Keratinocyte (primary cell): ENCODE results near the gene SEMA4D. TPM values are rescaled to one million over a fixed set of nuclear protein-coding genes. Genes with fewer than 3 reads are reported as not detected.

Source experiments
- DNase-seq: peaks from one replicate; pipeline ENCODE4 v3.0.0-alpha.2; 2011; ENCODE audit warnings: low read depth, missing footprints, low spot score
- FAIRE-seq: peaks from 2 replicates; lab custom pipeline; 2011; peaks lifted over from hg19 to GRCh38; lab: Jason Lieb, UNC
- H2AFZ ChIP-seq: 2 replicates; pipeline ENCODE4 v1.6.0; 2012; ENCODE audit warnings: low read length, control low read depth, inconsistent platforms; ENCODE audit not compliant: control insufficient read depth
- H3K27ac ChIP-seq: 2 replicates; pipeline ENCODE4 v1.5.1; 2011; ENCODE audit warnings: low read length; ENCODE audit not compliant: control insufficient read depth, insufficient read depth
- H3K27me3 ChIP-seq: 3 replicates; pipeline ENCODE4 v1.6.0; 2011; ENCODE audit warnings: low read length; ENCODE audit not compliant: control insufficient read depth, insufficient read depth; ENCODE audit errors: extremely low read depth
- H3K36me3 ChIP-seq, 2 experiments: 2 replicates in 1 of 2; 3 replicates in 1 of 2; pipeline ENCODE4 v1.5.1; 2011; ENCODE audit warnings: low read length in 2 of 2, mild to moderate bottlenecking in 1 of 2; ENCODE audit not compliant: control insufficient read depth in 2 of 2, insufficient read depth in 2 of 2; ENCODE audit errors: extremely low read depth in 1 of 2
- H3K4me1 ChIP-seq: 3 replicates; pipeline ENCODE4 v1.5.1; 2011; ENCODE audit warnings: low read length; ENCODE audit not compliant: control insufficient read depth, insufficient read depth; ENCODE audit errors: extremely low read depth
- H3K4me2 ChIP-seq: 3 replicates; pipeline ENCODE4 v1.6.0; 2011; ENCODE audit warnings: low read depth, low read length; ENCODE audit not compliant: control insufficient read depth, insufficient read depth; ENCODE audit errors: extremely low read depth
- H3K4me3 ChIP-seq, 3 experiments: fragments of 200-600 bp in 1 of 3; sonication (generic) in 1 of 3; 2 replicates in 2 of 3; 3 replicates in 1 of 3; pipeline ENCODE4 v1.5.1; 2011 to 2016; ENCODE audit warnings: low read length in 3 of 3, mild to moderate bottlenecking in 3 of 3, control low read depth in 2 of 3, inconsistent platforms in 1 of 3, low read depth in 1 of 3, mixed read lengths in 1 of 3, mixed run types in 1 of 3, moderate library complexity in 1 of 3; ENCODE audit not compliant: control insufficient read depth in 2 of 3, insufficient read depth in 2 of 3; ENCODE audit errors: extremely low read depth in 1 of 3
- H3K79me2 ChIP-seq: 2 replicates; pipeline ENCODE4 v1.6.0; 2012; ENCODE audit warnings: low read length; ENCODE audit not compliant: control insufficient read depth, insufficient read depth
- H3K9ac ChIP-seq: 3 replicates; pipeline ENCODE4 v1.6.0; 2011; ENCODE audit warnings: low read length; ENCODE audit not compliant: control insufficient read depth, insufficient read depth; ENCODE audit errors: extremely low read depth
- H3K9me1 ChIP-seq: 3 replicates; pipeline ENCODE4 v1.6.0; 2011; ENCODE audit warnings: low read length; ENCODE audit not compliant: control insufficient read depth, insufficient read depth; ENCODE audit errors: extremely low read depth
- H3K9me3 ChIP-seq: 2 replicates; pipeline ENCODE4 v1.5.1; 2012; ENCODE audit warnings: low read depth, low read length; ENCODE audit not compliant: control insufficient read depth
- H4K20me1 ChIP-seq: 3 replicates; pipeline ENCODE4 v1.6.0; 2011; ENCODE audit warnings: low read length; ENCODE audit not compliant: control insufficient read depth, insufficient read depth; ENCODE audit errors: extremely low read depth
- CTCF ChIP-seq, 3 experiments: IDR thresholded peaks in 1 of 3; conservative IDR thresholded peaks in 1 of 3; optimal IDR thresholded peaks in 1 of 3; 2 replicates in 2 of 3; 3 replicates in 1 of 3; pipeline versions ENCODE3 to v1.5.1; 2011; ENCODE audit warnings: low read length in 3 of 3, mild to moderate bottlenecking in 3 of 3, moderate library complexity in 2 of 3, control low read depth in 1 of 3, inconsistent platforms in 1 of 3; ENCODE audit not compliant: insufficient read depth in 2 of 3; ENCODE audit errors: extremely low read depth in 1 of 3
- EZH2 ChIP-seq: IDR thresholded peaks from one replicate; pipeline ENCODE4 v1.6.1; 2012; ENCODE audit warnings: inconsistent platforms, mild to moderate bottlenecking, low read length, moderate library complexity
- dilution Hi-C: fragments of 300-500 bp; cut with MboI; formaldehyde crosslinking; loops from one replicate; pipeline ENCODE4 v1.7.0; 2020; ENCODE audit warnings: low sequenced_read_pairs; ENCODE audit not compliant: extremely low pct_ligation_motif_present
- polyA plus RNA-seq, 5 experiments: library from polyadenylated mRNA; depleted of rRNA in 3 of 5; stranded (reverse) in 3 of 5; stranded (forward) in 1 of 5; unstranded in 1 of 5; fragments of >200 nt; gene quantifications; 1 replicate in 1 of 5; 2 replicates in 3 of 5; 3 replicates in 1 of 5; pipeline versions ENCODE4 v1.2.1 to v1.2.3, GENCODE V29; 2011 to 2012; ENCODE audit warnings: missing spikeins in 2 of 5, low read depth in 1 of 5, low replicate concordance in 1 of 5

SEMA4D gene
- polyA plus RNA-seq, 1 donor (not counting 4 experiments of a cell fraction or from before 2014, with no cell fraction given), result 0.43 TPM

- dilution Hi-C loops, result no loop called here
- no peak overlapping the region for H3K27ac ChIP-seq
- H2AFZ ChIP-seq, result no peak overlapping the region
- no peak overlapping the region for H3K9ac ChIP-seq
- no peaks in the 10 kb centered on the region for H4K20me1 ChIP-seq
- H3K36me3 ChIP-seq, result no peaks in the 10 kb centered on the region
- no peak overlapping the region for H3K4me2 ChIP-seq
- no peaks in the 10 kb centered on the region for H3K27me3 ChIP-seq
- H3K9me3 ChIP-seq, result no peaks in the 10 kb centered on the region
- no peaks in the 10 kb centered on the region for H3K79me2 ChIP-seq
- DNase-seq, result no peak
- no peak overlapping the region for H3K4me3 ChIP-seq
- no peaks in the 10 kb centered on the region for H3K9me1 ChIP-seq
- no peaks in the 10 kb centered on the region for H3K4me1 ChIP-seq
- no peak for FAIRE-seq
- no peak for TF ChIP-seq CTCF (optimal IDR thresholded peaks at IDR 0.05 in 1 of 3, IDR thresholded peaks at IDR 0.05 in 1 of 3, conservative IDR thresholded peaks at IDR 0.05 in 1 of 3; ENCODE audit: extremely low read depth in 1 of 3, insufficient read depth in 2 of 3, low read length in 3 of 3)
- no peak for TF ChIP-seq EZH2
These were observed 37.4 kb downstream of the SEMA4D start for GRCh38 chr9:89460551-89460950.

GRCh38 chr9:89458768-89459496, 39.0 kb downstream of the SEMA4D start:
- H3K9me3 ChIP-seq, result no peaks in the 10 kb centered on the region
- no peaks in the 10 kb centered on the region for H3K36me3 ChIP-seq
- DNase-seq, result no peak
- H3K79me2 ChIP-seq, result no peaks in the 10 kb centered on the region
- H3K4me1 ChIP-seq, result no peaks in the 10 kb centered on the region
- FAIRE-seq, result no peak
- no peaks in the 10 kb centered on the region for H3K9me1 ChIP-seq
- H3K4me2 ChIP-seq, result no peak overlapping the region
- no peak overlapping the region for H3K27ac ChIP-seq
- H3K4me3 ChIP-seq, result no peak overlapping the region
- H2AFZ ChIP-seq, result no peak overlapping the region
- dilution Hi-C loops, result no loop called here
- H4K20me1 ChIP-seq, result no peaks in the 10 kb centered on the region
- H3K9ac ChIP-seq, result no peak overlapping the region
- H3K27me3 ChIP-seq, result no peaks in the 10 kb centered on the region
- TF ChIP-seq EZH2 (no peak), CTCF (optimal IDR thresholded peaks at IDR 0.05 in 1 of 3, IDR thresholded peaks at IDR 0.05 in 1 of 3, conservative IDR thresholded peaks at IDR 0.05 in 1 of 3; ENCODE audit: extremely low read depth in 1 of 3, insufficient read depth in 2 of 3, low read length in 3 of 3) (peak in 1 of 3 experiments; percentile 2)
